ENCODE data around the gene CUX1.
"Not testable (repeated sequence)": the region's sequence is repeated elsewhere in the genome, so short reads cannot be mapped to it uniquely, and the experiment has no call there.

Gene CUX1, protein sequence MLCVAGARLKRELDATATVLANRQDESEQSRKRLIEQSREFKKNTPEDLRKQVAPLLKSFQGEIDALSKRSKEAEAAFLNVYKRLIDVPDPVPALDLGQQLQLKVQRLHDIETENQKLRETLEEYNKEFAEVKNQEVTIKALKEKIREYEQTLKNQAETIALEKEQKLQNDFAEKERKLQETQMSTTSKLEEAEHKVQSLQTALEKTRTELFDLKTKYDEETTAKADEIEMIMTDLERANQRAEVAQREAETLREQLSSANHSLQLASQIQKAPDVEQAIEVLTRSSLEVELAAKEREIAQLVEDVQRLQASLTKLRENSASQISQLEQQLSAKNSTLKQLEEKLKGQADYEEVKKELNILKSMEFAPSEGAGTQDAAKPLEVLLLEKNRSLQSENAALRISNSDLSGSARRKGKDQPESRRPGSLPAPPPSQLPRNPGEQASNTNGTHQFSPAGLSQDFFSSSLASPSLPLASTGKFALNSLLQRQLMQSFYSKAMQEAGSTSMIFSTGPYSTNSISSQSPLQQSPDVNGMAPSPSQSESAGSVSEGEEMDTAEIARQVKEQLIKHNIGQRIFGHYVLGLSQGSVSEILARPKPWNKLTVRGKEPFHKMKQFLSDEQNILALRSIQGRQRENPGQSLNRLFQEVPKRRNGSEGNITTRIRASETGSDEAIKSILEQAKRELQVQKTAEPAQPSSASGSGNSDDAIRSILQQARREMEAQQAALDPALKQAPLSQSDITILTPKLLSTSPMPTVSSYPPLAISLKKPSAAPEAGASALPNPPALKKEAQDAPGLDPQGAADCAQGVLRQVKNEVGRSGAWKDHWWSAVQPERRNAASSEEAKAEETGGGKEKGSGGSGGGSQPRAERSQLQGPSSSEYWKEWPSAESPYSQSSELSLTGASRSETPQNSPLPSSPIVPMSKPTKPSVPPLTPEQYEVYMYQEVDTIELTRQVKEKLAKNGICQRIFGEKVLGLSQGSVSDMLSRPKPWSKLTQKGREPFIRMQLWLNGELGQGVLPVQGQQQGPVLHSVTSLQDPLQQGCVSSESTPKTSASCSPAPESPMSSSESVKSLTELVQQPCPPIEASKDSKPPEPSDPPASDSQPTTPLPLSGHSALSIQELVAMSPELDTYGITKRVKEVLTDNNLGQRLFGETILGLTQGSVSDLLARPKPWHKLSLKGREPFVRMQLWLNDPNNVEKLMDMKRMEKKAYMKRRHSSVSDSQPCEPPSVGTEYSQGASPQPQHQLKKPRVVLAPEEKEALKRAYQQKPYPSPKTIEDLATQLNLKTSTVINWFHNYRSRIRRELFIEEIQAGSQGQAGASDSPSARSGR (N-terminal part only)

DNA sequence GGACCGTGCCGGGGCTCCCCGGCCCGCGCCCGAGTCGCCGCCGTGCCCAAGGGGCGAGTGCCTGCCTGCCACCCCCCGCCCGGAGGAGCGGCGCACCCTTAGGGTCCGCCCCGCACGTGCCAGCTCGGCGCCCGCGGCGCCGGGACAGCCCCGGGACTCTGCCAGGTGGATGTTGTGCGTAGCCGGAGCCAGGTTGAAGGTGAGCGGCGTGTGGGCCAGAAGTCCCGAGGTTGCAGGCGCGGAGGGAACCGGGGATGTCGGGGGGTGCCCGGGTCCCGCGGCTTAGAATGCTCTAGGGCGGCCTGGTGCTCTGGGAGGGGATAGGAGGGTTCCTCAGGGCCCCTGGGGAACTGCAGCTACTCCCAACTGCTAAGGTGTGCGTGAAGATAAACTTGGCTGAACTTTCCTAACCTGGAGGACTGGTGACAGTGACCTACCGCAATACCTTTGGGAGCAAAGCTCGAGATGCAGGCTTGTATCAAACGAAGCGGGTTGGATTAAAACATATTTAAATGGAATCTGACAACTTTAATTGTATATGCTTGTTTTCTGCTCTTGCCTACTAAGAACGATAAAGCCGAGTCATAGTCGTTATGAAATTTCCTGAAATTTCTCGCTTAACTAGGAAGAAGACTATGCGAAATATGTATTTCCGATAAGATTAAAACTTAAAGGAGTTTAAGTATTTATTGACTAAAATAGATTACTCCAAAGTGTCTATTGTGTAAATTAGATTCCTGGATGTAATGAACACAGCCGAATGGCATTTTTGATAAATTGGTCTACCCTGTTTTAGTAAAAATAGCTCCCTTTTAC lies at the start of gene CUX1:
Gene CUX1 (plus strand): TSS at position 156 of the 816 bp plus-strand sequence. CDS start 14 bp downstream, at position 170.
- peak; percentile 68 for DNase-seq

DNA sequence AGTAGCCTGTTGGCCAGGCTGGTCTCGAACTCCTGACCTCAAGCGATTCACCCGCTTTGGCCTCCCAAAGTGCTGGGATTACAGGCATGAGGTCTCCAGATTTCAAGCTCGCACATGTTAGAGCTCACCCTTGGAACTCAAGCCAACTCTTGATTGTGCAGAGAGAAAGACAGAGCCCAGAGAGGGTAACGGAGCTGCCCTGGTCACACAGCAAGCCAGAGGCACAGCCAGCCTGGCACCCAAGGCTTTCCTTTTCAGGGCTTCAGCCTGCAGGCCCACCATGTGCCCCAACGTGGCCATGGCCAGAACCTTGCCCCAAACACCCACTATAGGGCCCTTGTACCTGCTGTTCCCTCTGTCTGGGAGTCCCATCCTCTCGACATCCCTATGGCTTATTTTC lies 49.1 kb upstream of the CUX1 start:
- no peak for DNase-seq

DNA sequence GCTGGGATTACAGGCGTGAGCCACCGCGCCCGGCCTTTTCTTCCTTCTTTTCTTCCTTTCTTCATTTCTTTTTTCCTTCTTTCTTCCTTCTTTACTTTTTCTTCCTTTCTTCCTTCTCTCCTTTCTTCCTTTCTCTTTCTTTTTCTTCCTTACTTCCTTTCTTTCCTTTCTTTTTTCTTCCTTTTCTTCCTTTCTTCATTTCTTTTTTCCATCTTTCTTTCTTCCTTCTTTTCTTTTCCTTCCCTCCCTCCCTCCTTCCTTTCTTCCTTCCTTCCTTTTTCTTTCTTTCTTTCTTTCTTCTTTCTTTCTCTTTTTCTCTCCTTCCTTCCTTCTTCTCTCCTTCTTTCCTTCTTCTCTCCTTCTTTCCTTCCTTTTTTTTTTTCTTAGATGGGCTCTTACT lies 47.0 kb upstream of the CUX1 start:
- no peak for DNase-seq

DNA sequence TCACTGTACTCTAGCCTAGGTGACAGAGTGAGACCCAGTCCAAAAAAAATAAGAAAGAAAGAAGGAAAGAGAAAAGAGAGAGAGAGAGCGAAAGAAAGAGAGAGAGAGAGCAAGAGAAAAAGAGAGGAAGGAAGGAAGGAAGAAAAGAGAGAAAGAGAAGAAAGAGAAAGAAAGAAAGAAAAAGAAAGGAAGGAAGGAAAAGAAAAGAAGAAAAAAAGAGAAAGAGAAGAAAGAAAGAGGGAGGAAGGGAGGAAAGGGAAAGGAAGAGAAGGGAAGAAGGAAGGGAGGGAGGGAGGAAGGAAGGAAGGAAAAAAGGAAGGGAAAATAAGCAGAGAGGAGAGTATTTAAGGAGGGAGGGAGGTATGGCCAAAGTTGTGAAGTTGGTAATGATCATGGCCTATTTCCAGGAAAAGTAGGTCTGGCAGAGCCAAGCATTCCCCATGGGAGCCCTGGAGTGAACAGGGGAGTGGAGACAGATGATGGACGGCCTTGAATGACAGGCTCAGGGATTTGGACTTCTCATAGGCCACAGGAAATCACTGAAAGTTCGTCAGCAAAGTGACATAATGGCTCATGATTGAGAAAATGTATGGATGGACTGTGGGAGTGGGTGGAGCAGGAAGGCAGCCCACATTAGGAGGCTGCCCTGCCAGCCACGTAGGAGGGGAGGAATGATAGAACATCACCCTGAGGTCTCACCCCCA lies 44.8 kb upstream of the CUX1 start:
- DNase-seq = peak; percentile 31

DNA sequence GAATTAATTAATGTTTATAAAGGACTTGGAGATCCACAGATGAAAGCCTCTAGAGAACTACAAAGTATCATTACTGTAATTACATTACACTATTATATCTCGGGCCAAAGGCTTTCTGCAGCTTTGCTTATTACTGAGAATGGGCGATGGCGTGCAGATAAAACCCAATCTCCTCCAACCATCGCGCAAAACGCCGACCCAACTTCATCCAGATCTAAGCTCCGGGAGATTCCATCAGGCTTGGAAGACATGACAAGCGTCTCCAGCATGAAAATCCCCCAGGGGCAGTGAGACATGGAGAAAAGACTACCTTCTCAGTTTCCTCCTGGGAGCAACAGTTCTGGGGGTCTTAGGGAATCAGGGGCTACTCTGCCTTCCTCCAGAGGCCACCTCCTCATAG lies 42.2 kb upstream of the CUX1 start:
- DNase-seq = no peak

DNA sequence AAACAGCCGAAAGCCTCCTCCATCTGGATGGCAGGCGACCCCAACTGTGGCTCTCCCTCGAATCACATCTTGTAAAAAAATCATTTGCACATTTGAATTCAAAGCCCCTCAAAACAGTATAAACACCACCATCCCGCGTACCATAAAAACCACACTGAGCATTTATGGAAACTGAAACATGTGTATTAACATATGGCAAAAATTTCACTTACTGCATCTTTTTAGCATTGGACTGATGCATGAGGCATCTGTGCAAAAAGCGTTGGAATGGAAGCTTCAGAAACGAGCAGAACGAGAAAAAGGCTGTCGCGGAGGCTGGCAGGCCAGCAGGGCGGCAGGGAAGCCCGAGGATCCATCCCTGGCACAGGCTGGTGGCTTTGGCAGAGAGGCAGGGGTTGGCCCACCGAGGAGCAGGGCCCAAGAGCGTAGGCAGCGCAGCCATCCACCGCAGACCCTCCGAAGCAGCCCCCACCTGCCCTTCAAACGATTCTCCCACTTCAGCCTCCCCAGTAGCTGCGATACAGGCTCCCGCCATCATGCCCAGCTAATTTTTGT lies 39.3 kb upstream of the CUX1 start:
- no peak for DNase-seq

DNA sequence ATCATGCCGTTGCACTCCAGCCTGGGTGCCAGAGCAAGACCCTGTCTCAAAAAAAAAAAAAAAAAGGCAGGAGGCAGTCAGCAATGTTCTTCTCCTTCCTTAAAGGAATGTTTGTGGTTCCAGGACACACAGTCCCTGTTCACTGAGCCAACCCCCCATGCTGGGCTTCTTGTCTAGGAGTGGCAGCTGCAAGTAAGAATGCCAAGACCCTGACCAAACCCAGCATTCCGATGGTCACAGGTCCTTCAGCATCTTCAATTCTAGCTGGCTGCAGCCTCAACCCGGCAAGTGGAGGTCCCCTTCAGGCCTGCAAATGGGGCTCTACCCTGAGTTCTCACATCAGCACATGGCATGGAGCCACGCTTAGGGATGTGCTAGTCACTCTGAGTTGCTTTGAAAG lies 38.2 kb upstream of the CUX1 start:
- no peak for DNase-seq

DNA sequence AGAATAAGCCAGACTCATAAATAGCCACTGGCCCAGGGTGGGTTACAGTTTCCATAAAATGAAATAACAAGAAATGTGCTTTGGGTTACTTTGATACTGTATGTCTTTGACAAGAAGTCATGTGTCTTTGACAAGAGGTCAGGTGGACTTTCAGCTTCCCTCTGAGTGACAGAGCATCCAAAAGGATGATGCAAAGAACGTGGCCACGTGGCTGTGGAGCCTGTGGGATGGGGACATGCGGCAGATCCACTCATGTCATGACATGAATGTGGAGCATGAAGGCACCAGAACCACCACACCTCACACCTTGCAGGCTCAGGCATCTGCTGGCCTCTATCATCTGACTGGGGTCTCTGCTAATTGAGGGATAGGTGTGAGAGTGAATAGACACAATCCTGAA lies 37.1 kb upstream of the CUX1 start:
- DNase-seq = no peak

DNA sequence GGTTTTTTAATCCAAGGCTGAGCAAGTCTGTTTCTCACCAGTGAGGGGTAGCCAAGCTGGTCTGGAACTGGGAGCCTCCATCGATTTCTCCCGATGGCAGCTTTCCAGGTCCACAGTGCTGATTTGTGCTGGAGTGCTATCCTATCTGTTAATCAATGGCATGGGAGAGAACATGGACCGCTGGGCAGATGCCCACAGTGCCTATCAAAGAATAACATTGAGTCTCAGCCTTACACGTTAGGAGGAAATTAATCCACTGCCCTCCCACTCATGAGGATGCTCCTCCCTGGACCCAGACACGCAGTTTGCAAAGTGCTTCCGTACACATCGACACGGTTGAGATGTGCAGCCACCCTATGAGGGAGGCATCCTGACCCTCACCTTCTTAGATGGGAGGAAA lies 36.0 kb upstream of the CUX1 start:
- no peak for DNase-seq

DNA sequence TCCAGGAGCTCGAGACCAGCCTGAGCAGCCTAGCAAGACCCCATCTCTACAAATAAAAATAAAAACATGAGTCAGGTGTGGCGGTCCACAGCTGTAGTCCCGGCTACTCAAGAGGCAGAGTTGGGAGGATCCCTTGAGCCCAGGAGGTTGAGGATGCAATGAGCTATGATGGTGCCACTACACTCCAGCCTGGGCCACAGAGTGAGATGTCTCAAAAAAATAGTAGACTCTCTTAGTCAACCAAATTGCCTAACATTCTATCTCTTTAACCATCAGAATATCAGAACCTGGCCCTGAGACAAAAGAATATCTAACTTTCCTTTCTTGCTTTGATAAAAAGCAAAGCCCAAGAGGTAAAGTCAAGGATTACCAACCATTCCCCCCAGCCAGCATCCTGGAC lies 35.0 kb upstream of the CUX1 start:
- DNase-seq = no peak

DNA sequence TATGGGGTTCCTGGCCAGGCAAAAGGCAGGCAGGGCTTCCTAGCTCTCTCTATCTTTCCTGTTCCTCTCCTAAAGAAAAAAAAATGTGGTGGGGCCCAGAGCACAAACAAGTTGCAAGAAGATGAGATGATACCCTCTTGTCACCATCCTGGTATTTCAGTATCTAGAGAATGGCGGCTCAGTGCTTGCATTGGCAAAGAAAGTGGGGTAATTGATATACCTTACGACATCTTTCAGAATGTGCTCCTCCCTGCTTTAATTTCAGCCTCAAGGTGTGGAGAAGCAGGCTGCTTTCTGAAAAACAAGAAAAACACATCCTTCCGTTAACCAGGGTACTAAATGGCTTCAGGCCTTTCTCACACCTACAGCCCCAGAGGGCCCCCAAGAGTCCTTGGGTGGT lies 34.5 kb upstream of the CUX1 start:
- DNase-seq = no peak

DNA sequence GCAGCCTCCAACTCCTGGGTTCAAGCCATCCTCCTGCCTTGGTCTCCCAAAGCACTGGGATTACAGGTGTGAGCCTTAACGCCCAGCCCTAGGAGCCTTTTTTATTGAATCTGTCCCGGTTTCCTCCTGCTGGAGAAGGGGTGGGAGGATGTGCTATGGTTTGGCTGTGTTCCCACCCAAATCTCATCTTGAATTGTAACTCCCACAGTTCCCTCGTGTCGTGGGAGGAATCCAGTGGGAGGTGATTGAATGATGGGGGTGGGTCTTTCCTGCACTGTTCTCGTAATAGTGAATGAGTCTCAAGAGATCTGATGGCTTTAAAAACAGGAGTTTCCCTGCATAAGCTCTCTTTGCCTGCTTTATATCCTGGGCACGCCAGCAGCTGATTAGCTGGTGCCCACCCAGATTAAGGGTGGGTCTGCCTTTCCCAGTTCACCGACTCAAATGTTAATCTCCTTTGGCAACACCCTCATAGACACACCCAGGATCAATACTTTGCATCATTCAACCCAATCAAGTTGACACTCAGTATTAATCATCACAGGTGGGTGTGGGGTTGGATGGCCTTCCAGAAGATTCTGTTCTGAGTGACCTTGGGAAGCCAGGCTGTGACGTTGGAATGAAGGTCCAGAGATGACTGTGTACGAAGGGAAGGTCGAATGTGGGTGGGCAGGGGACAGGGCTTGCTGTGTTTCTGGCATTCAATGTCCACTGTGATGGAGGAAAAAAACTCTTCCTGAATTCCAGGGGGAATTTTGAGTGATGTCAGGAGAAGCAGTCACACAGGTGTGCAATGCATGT lies 33.8 kb upstream of the CUX1 start:
- DNase-seq = no peak

DNA sequence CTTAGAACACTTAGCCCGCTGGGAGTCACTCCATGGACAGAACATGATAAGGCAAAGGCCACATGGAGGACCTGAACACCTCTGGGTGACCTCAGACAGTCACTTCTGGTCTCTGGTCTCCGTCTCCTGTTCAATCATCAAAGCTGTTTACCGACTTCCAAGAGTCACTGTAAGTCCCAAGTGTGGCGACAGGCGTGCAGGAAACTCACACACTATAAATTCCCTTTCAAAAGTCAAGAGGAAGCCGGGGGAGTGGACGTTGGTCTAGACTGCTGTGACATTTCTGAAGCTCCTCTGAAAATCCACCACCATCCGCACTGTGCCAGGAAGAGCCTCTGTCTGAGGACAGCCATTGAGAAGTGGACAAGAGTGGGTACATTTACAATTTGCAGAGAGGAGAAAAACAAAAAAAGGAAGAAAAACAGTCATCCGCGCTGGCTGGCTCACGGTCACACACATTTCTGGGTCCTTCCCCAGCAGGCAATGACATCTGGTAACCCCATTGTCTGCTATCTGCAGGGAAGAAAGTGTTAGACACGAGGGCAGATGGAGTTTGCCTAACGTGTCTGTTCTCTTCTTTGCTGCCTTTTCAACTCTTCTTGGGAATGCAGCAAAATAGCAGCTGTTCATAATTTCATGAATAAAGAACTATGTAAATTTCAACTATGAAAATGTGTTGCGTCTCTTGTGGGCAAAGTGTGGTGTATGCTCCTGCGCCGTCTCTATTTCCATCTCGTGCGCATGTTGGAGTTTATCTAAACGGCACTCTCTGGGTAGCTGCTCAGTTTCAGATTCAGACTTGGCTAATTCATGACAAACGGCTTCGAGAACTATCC lies 32.9 kb upstream of the CUX1 start:
- no peak for DNase-seq

DNA sequence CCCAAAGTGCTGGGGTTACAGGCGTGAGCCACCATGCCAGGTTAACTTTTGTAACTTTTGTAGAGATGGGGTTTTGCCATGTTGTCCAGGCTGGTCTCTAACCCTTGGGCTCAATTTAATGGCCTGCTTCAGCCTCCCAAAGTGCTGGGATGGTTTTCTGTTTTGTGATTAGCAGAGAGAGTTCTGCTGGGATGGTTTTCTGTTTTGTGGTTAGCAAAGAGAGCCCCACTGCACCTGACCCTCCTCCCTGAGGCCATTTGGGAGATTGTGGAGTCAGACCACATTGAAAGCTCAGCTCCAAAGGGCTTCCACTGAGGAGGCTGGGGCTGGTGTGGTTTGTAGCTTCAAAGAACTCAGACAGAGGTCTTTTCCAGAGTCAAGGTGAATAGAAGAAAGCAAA lies 29.6 kb upstream of the CUX1 start:
- no peak for DNase-seq

DNA sequence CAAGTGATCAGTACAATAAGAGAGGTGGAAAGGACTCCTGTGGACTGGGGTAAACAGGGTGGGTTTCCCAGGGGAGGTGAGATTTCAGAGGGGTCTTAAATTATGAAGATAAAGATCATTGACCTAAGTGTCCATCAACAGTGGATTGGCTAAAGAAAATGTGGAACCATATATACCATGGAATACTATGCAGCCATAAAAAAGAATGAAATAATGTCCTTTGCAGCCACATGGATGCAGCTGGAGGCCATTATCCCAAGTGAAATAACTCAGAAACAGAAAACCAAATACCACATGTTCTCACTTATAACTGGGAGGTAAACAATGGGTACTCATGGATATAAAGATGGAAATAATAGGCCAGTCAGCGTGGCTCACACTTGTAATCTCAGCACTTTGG lies 28.9 kb upstream of the CUX1 start:
- no peak for DNase-seq

DNA sequence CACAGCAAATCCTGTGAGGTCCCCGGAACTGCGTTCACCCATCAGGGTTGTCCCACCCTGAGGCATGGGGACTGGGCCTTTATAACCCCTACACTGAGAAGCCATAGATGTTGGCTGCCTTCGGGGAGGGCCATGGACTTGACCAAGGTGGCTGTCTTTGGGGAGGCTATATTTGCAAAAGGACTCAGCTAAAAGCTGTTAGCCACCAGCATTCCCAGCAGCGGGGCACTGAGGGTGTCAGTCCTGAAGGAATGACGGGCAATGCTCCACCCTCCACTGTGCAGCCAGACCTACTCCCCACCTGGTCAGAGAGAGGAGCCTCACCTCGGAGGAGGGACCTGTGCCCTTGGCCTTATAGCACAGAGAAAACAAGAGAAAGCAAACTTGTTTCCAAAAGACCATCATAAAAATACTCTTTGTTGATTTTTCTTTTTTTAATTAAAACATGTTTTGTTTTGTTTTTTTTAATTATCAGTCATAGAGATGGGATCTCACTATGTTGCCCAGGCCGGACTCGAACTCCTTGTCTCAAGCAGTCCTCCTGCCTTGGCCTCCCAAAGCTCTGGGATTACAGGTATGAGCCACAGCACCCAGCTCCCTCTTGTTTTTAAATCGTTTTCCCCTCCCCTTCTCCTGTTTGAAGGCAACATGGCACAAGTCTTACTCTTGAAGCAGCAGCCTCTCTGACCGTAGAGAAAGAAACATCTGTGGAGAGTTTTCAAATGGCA lies 26.7 kb upstream of the CUX1 start:
- no peak for DNase-seq

DNA sequence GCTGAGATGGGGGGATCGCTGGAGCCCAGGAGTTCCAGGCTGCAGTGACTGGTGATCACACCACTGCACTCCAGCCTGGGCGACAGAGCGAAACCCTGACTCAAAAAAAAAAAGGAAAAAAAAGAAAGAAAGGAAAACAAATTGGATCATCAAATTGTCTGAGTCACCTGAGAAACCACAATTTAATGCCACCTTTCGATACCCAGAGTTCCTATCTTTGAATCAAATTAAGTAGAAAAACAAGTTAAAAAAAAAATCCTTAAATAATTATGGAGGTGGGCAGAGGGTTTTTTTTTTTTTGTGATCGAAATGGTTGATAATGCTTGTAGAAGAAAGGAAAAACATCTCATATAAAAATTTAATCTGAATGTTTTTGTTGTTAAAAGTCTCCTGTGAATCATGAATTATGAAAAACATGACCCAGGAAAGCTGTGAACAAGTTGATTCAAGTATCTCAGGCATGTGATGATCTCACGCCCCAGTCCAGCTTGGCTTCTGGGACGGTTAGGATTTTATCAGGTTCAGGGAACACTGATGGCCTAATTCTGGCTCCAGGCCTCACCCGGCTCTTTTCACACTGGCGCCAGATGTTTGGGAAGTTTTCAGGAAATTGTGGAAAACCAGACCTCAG lies 25.3 kb upstream of the CUX1 start:
- no peak for DNase-seq

DNA sequence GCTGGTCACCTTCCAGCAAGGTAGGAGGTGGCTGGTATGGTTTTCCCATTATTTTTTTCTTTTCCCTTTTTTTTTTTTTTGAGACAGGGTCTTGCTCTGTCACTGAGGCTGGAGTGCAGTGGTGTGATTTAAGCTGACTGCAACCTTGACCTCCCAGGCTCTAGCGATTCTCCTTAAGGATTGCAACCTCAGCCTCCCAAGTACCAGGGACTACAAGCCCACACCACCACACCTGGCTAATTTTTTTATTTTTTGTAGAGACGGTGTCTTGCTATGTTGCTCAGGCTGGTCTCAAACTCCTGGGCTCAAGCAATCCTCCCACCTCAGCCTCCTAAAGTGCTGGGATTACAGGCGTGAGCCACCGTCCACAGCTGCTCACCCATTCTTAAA lies 24.7 kb upstream of the CUX1 start:
- DNase-seq = not testable (repeated sequence)
